A549 (cell line): ENCODE measurements around the gene FAM234B.
"Not testable (repeated sequence)": the region's sequence is repeated elsewhere in the genome, so short reads cannot be mapped to it uniquely, and the experiment has no call there.

ENCODE experiments used
- CHD2 ChIP-seq: fragments of 150-350 bp; IDR thresholded peaks from 2 replicates; pipeline ENCODE4 v1.6.1; 2014; ENCODE audit warnings: low read length; ENCODE audit not compliant: partially characterized antibody
- EP300 ChIP-seq, 2 experiments: fragments of >200 bp; sonication (Bioruptor Twin); formaldehyde crosslinking; IDR thresholded peaks; 2 replicates in 1 of 2; 3 replicates in 1 of 2; pipeline ENCODE4 v1.6.1; 2016 to 2017
- GATA3 ChIP-seq: IDR thresholded peaks from 2 replicates; pipeline ENCODE4 v1.6.1; 2012; ENCODE audit warnings: borderline replicate concordance
- MAX ChIP-seq: IDR thresholded peaks from 2 replicates; pipeline ENCODE4 v1.6.1; 2012
- POLR2A ChIP-seq: IDR thresholded peaks from 2 replicates; pipeline ENCODE4 v1.6.1; 2012; ENCODE audit warnings: mild to moderate bottlenecking, low read length

GRCh38 chr12:13035335-13035734 lies 8.8 kb upstream of the FAM234B start:
- TF ChIP-seq POLR2A; EP300 (IDR thresholded peaks at IDR 0.05); MAX; GATA3; CHD2: not testable (repeated sequence)
